PFSK-1 (cell line): Measurements from ENCODE around the gene MCOLN3.

ENCODE experiments used
- POLR2AphosphoS5 ChIP-seq: IDR thresholded peaks from 2 replicates; pipeline ENCODE4 v1.6.1; 2012; ENCODE audit warnings: low read depth, mild to moderate bottlenecking, control low read depth, low read length, moderate library complexity
- REST ChIP-seq, 2 experiments: IDR thresholded peaks; 2 replicates each; pipeline versions ENCODE4 v1.6.1 to v1.8.0; 2011 to 2012; ENCODE audit warnings: low read depth in 2 of 2, low read length in 2 of 2, control low read depth in 1 of 2, inconsistent platforms in 1 of 2, mild to moderate bottlenecking in 1 of 2, moderate library complexity in 1 of 2; ENCODE audit not compliant: insufficient read depth in 1 of 2

- TF ChIP-seq POLR2AphosphoS5 = no peak
- no peak for TF ChIP-seq REST (IDR thresholded peaks at IDR 0.05; ENCODE audit: insufficient read depth in 1 of 2, low read depth in 2 of 2, low read length in 2 of 2)
These were observed 57.0 kb downstream of the MCOLN3 start for GRCh38 chr1:84991097-84991920.
